22Rv1 (cell line): ENCODE measurements around the gene NRXN2.

Source experiments
- ZFX ChIP-seq: fragments of 450-650 bp; IDR thresholded peaks from 2 replicates; pipeline ENCODE4 v1.6.1; 2017; ENCODE audit warnings: antibody characterized with exemption, borderline replicate concordance
- TF ChIP-seq, protein P1 (sequence below): fragments of 450-650 bp; IDR thresholded peaks from 2 replicates; pipeline ENCODE4 v1.5.1; 2017; ENCODE audit warnings: mild to moderate bottlenecking

GRCh38 chr11:64643256-64643881 lies 79.6 kb downstream of the NRXN2 start:
- TF ChIP-seq ZFX, result no peak
- TF ChIP-seq, protein P1, sequence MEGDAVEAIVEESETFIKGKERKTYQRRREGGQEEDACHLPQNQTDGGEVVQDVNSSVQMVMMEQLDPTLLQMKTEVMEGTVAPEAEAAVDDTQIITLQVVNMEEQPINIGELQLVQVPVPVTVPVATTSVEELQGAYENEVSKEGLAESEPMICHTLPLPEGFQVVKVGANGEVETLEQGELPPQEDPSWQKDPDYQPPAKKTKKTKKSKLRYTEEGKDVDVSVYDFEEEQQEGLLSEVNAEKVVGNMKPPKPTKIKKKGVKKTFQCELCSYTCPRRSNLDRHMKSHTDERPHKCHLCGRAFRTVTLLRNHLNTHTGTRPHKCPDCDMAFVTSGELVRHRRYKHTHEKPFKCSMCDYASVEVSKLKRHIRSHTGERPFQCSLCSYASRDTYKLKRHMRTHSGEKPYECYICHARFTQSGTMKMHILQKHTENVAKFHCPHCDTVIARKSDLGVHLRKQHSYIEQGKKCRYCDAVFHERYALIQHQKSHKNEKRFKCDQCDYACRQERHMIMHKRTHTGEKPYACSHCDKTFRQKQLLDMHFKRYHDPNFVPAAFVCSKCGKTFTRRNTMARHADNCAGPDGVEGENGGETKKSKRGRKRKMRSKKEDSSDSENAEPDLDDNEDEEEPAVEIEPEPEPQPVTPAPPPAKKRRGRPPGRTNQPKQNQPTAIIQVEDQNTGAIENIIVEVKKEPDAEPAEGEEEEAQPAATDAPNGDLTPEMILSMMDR, result no peak
